CD14-positive monocyte (primary cell): Measurements from ENCODE around the gene CNTN1. TPM values are rescaled to one million over a fixed set of nuclear protein-coding genes. Genes with fewer than 3 reads are reported as not detected.

ENCODE experiments used
- DNase-seq, 3 donors: peaks; one replicate each; pipeline ENCODE4 v3.0.0-alpha.2; 2011 to 2022
- H2AFZ ChIP-seq: 2 replicates; pipeline ENCODE4 v1.6.0; 2012; ENCODE audit warnings: mild to moderate bottlenecking, low read depth, low read length, inconsistent platforms; ENCODE audit not compliant: insufficient read depth, poor library complexity, severe bottlenecking
- H3K27ac ChIP-seq, 2 donors: 1 replicate in 1 of 2; 2 replicates in 1 of 2; pipeline ENCODE4 v1.5.1; 2012 to 2013; ENCODE audit warnings: low read length in 2 of 2, control low read depth in 1 of 2, inconsistent platforms in 1 of 2, low read depth in 1 of 2, mild to moderate bottlenecking in 1 of 2
- H3K27me3 ChIP-seq, 2 donors: one replicate each; pipeline versions ENCODE4 v1.6.0 to v1.6.1; 2011 to 2013; ENCODE audit warnings: low read length in 2 of 2; ENCODE audit not compliant: control insufficient read depth in 2 of 2, insufficient read depth in 2 of 2
- H3K36me3 ChIP-seq, 2 donors: replicated peaks in 1 of 2; 1 replicate in 1 of 2; 2 replicates in 1 of 2; pipeline versions ENCODE4 v1.5.1 to v1.6.1; 2012 to 2013; ENCODE audit warnings: low read length in 2 of 2, control low read depth in 1 of 2, inconsistent platforms in 1 of 2, mild to moderate bottlenecking in 1 of 2; ENCODE audit not compliant: insufficient read depth in 2 of 2, control insufficient read depth in 1 of 2
- H3K4me1 ChIP-seq, 2 donors: 1 replicate in 1 of 2; 2 replicates in 1 of 2; pipeline versions ENCODE4 v1.5.1 to v1.6.1; 2012 to 2013; ENCODE audit warnings: low read length in 2 of 2, control low read depth in 1 of 2, inconsistent platforms in 1 of 2, mild to moderate bottlenecking in 1 of 2, moderate library complexity in 1 of 2; ENCODE audit not compliant: insufficient read depth in 2 of 2, control insufficient read depth in 1 of 2
- H3K4me2 ChIP-seq: replicated peaks from 2 replicates; pipeline ENCODE3; 2012; ENCODE audit warnings: low read length, moderate library complexity, mild to moderate bottlenecking; ENCODE audit not compliant: poor library complexity, severe bottlenecking; ENCODE audit errors: extremely low read depth
- H3K4me3 ChIP-seq, 3 experiments: fragments of 200-600 bp in 1 of 3; sonication (generic) in 1 of 3; replicated peaks in 1 of 3; 1 replicate in 2 of 3; 2 replicates in 1 of 3; pipeline ENCODE4 v1.5.1; 2011 to 2013; ENCODE audit warnings: low read length in 3 of 3, mild to moderate bottlenecking in 3 of 3, control low read depth in 2 of 3, low read depth in 2 of 3, inconsistent platforms in 1 of 3, moderate library complexity in 1 of 3
- H3K79me2 ChIP-seq: 2 replicates; pipeline ENCODE4 v1.6.0; 2012; ENCODE audit warnings: mild to moderate bottlenecking, control low read depth, inconsistent platforms, low read length, moderate library complexity; ENCODE audit not compliant: insufficient read depth
- H3K9ac ChIP-seq: 2 replicates; pipeline ENCODE4 v1.6.0; 2017; ENCODE audit warnings: low read length, mild to moderate bottlenecking; ENCODE audit not compliant: insufficient read depth, poor library complexity, severe bottlenecking
- H3K9me3 ChIP-seq, 2 donors: replicated peaks in 1 of 2; 1 replicate in 1 of 2; 2 replicates in 1 of 2; pipeline versions ENCODE4 v1.5.1 to v1.6.1; 2012 to 2013; ENCODE audit warnings: low read length in 2 of 2, control low read depth in 1 of 2; ENCODE audit not compliant: control insufficient read depth in 1 of 2, insufficient read depth in 1 of 2
- H4K20me1 ChIP-seq: 2 replicates; pipeline ENCODE4 v1.6.0; 2012; ENCODE audit warnings: mild to moderate bottlenecking, low read length, control low read depth, moderate library complexity; ENCODE audit not compliant: insufficient read depth
- H3K27ac Mint-ChIP-seq, 7 donors: one replicate each; pipeline ENCODE4 v1.8.0; 2020; ENCODE audit warnings: mild to moderate bottlenecking in 7 of 7, mixed read lengths in 7 of 7, moderate library complexity in 6 of 7, inconsistent platforms in 2 of 7
- H3K27me3 Mint-ChIP-seq, 3 donors: one replicate each; pipeline ENCODE4 v1.8.0; 2021 to 2022; ENCODE audit warnings: low read depth in 3 of 3, mild to moderate bottlenecking in 3 of 3, mixed read lengths in 3 of 3, moderate library complexity in 3 of 3, inconsistent platforms in 1 of 3
- H3K36me3 Mint-ChIP-seq, 2 donors: one replicate each; pipeline ENCODE4 v1.8.0; 2020; ENCODE audit warnings: mixed read lengths in 2 of 2, inconsistent platforms in 1 of 2, mild to moderate bottlenecking in 1 of 2
- H3K4me1 Mint-ChIP-seq: one replicate; pipeline ENCODE4 v1.8.0; 2020; ENCODE audit warnings: mild to moderate bottlenecking, mixed read lengths
- H3K4me3 Mint-ChIP-seq, 2 donors: one replicate each; pipeline ENCODE4 v1.8.0; 2020; ENCODE audit warnings: mild to moderate bottlenecking in 2 of 2, mixed read lengths in 2 of 2, moderate library complexity in 1 of 2
- H3K9me3 Mint-ChIP-seq, 7 donors: one replicate each; pipeline ENCODE4 v1.8.0; 2020 to 2022; ENCODE audit warnings: mixed read lengths in 7 of 7, mild to moderate bottlenecking in 6 of 7, moderate library complexity in 6 of 7, inconsistent platforms in 2 of 7
- CTCF ChIP-seq: fragments of 200-600 bp; IDR thresholded peaks from one replicate; pipeline ENCODE4 v1.8.0; 2022; ENCODE audit warnings: antibody characterized with exemption, mild to moderate bottlenecking
- WGBS: methylation state at CpG from one replicate; pipeline ENCODE4 v1.1.5; 2013; ENCODE audit warnings: missing lambda C conversion rate; ENCODE audit not compliant: insufficient coverage; 5-methylcytosine and 5-hydroxymethylcytosine counted together
- intact Hi-C, 2 donors: fragments of 100-400 bp; cut with micrococcal nuclease; formaldehyde crosslinking; loops; one replicate each; pipeline versions ENCODE4 v1.15.0 to v1.15.1; 2023
- polyA plus RNA-seq, 3 donors: library from polyadenylated mRNA; depleted of rRNA in 1 of 3; unstranded in 2 of 3; stranded (reverse) in 1 of 3; fragments of 300-500 nt in 2 of 3; fragments of >200 nt in 1 of 3; fragmentation: Illumina TruSeq in 2 of 3; gene quantifications; 1 replicate in 2 of 3; 2 replicates in 1 of 3; pipeline ENCODE4 v1.2.3, GENCODE V29; 2012 to 2021

Gene CNTN1
- polyA plus RNA-seq, 3 donors = not detected

GRCh38 chr12:41061192-41061591, 369.0 kb downstream of the CNTN1 start:
- Mint-ChIP-seq H3K9me3 (peaks cover 0 to 9% (median 3%) of the 10 kb centered on the region in 7 donors), H3K4me1 (no peaks in the 10 kb centered on the region), H3K27ac (no peak overlapping the region), H3K4me3 (no peak overlapping the region), H3K36me3 (no peaks in the 10 kb centered on the region), H3K27me3 (peaks cover 2% of the 10 kb centered on the region in 3 donors)
- H3K27me3 ChIP-seq = no peaks in the 10 kb centered on the region
- TF ChIP-seq CTCF = no peak
- no peaks in the 10 kb centered on the region for H4K20me1 ChIP-seq
- intact Hi-C loops = no loop called here
- H2AFZ ChIP-seq = no peak overlapping the region
- no peak overlapping the region for H3K27ac ChIP-seq
- no peaks in the 10 kb centered on the region for H3K36me3 ChIP-seq
- no peak overlapping the region for H3K4me2 ChIP-seq
- H3K4me1 ChIP-seq = no peaks in the 10 kb centered on the region
- H3K4me3 ChIP-seq = no peak overlapping the region
- no peaks in the 10 kb centered on the region for H3K79me2 ChIP-seq
- DNase-seq = no peak
- WGBS = no CpG with 5 or more reads among the region's 2 CpGs
- H3K9me3 ChIP-seq = no peaks in the 10 kb centered on the region
- H3K9ac ChIP-seq = no peak overlapping the region

- Histone ChIP-seq H3K27me3 (no peaks in the 10 kb centered on the region), H3K4me1 (no peaks in the 10 kb centered on the region), H3K9ac (no peak overlapping the region), H3K36me3 (no peaks in the 10 kb centered on the region), H2AFZ (no peak overlapping the region), H3K9me3 (no peaks in the 10 kb centered on the region), H3K4me3 (no peak overlapping the region), H4K20me1 (no peaks in the 10 kb centered on the region), H3K4me2 (no peak overlapping the region), H3K79me2 (no peaks in the 10 kb centered on the region), H3K27ac (no peak overlapping the region)
- TF ChIP-seq CTCF = no peak
- DNase-seq = no peak
- no peak overlapping the region for H3K4me3 Mint-ChIP-seq
- H3K36me3 Mint-ChIP-seq = no peaks in the 10 kb centered on the region
- intact Hi-C loops = no loop called here
- H3K27ac Mint-ChIP-seq = no peak overlapping the region
- WGBS = no CpG with 5 or more reads among the region's 2 CpGs
- H3K27me3 Mint-ChIP-seq = peaks cover 2% of the 10 kb centered on the region in 3 donors
- peaks cover 0 to 8% (median 3%) of the 10 kb centered on the region in 7 donors for H3K9me3 Mint-ChIP-seq
- H3K4me1 Mint-ChIP-seq = no peaks in the 10 kb centered on the region
These were observed 372.2 kb downstream of the CNTN1 start for GRCh38 chr12:41064411-41064810.
